Stomach smooth muscle (tissue), 2 donors: ENCODE measurements around the gene DNM2.
"Not testable (repeated sequence)": the region's sequence is repeated elsewhere in the genome, so short reads cannot be mapped to it uniquely, and the experiment has no call there.

ENCODE experiments used
- H3K27ac ChIP-seq: one replicate; pipeline ENCODE4 v1.7.0; 2013; ENCODE audit warnings: mild to moderate bottlenecking, low read length, inconsistent platforms
- H3K27me3 ChIP-seq, 2 donors: one replicate each; pipeline ENCODE4 v1.7.0; 2013; ENCODE audit warnings: low read length in 2 of 2; ENCODE audit not compliant: insufficient read depth in 2 of 2, control insufficient read depth in 1 of 2
- H3K36me3 ChIP-seq, 2 donors: one replicate each; pipeline ENCODE4 v1.7.0; 2013; ENCODE audit warnings: low read length in 2 of 2; ENCODE audit not compliant: control insufficient read depth in 2 of 2, insufficient read depth in 2 of 2
- H3K4me1 ChIP-seq: one replicate; pipeline ENCODE4 v1.7.0; 2013; ENCODE audit warnings: low read length; ENCODE audit not compliant: control insufficient read depth, insufficient read depth
- H3K4me3 ChIP-seq, 2 donors: one replicate each; pipeline ENCODE4 v1.7.0; 2013; ENCODE audit warnings: low read length in 2 of 2
- H3K9ac ChIP-seq, 2 donors: one replicate each; pipeline ENCODE4 v1.7.0; 2013; ENCODE audit warnings: low read length in 2 of 2, mild to moderate bottlenecking in 1 of 2
- H3K9me3 ChIP-seq, 2 donors: one replicate each; pipeline ENCODE4 v1.7.0; 2013; ENCODE audit warnings: low read length in 2 of 2; ENCODE audit not compliant: control insufficient read depth in 2 of 2
- donor health status: healthy.
- donor health status: Pancreatic carcinoma.

DNM2 gene

GRCh38 chr19:10717356-10718204 is at the start of gene DNM2:
TSS of gene DNM2 (plus strand) at chr19:10718079. CDS start at chr19:10718243, 164 bp downstream.
- no peaks in the 10 kb centered on the region for H3K9me3 ChIP-seq
- peaks cover 29% of the 10 kb centered on the region for H3K4me1 ChIP-seq
- no peaks in the 10 kb centered on the region for H3K27me3 ChIP-seq
- peak within 1 kb of the TSS; percentile 86 to 87 for H3K9ac ChIP-seq
- peak within 1 kb of the TSS; percentile 62 for H3K27ac ChIP-seq
- H3K4me3 ChIP-seq: peak within 1 kb of the TSS; percentile 86 to 89
- peaks cover 8% of the 10 kb centered on the region in 2 donors for H3K36me3 ChIP-seq

- no peaks in the 10 kb centered on the region for H3K27me3 ChIP-seq
- H3K9me3 ChIP-seq: no peaks in the 10 kb centered on the region
- peaks cover 12% of the 10 kb centered on the region for H3K4me1 ChIP-seq
- no peak overlapping the region for H3K27ac ChIP-seq
- no peak overlapping the region for H3K9ac ChIP-seq
- peaks cover 21 to 23% of the 10 kb centered on the region in 2 donors for H3K36me3 ChIP-seq
- no peak overlapping the region for H3K4me3 ChIP-seq
Observed at GRCh38 chr19:10669246-10669645, 48.6 kb upstream of the DNM2 start.

- Histone ChIP-seq H3K9me3 (no peaks in the 10 kb centered on the region), H3K4me3 (no peak overlapping the region), H3K27me3 (no peaks in the 10 kb centered on the region), H3K4me1 (peaks cover 12% of the 10 kb centered on the region), H3K36me3 (peaks cover 21 to 23% of the 10 kb centered on the region in 2 donors), H3K27ac (no peak overlapping the region), H3K9ac (no peak overlapping the region)
Observed at GRCh38 chr19:10670182-10670581, 47.7 kb upstream of the DNM2 start.

- Histone ChIP-seq H3K9me3 (no peaks in the 10 kb centered on the region), H3K27ac (no peak overlapping the region), H3K36me3 (peaks cover 21 to 28% of the 10 kb centered on the region in 2 donors), H3K9ac (no peak overlapping the region), H3K4me1 (peaks cover 11% of the 10 kb centered on the region), H3K4me3 (no peak overlapping the region), H3K27me3 (no peaks in the 10 kb centered on the region)
Observed at GRCh38 chr19:10670876-10671804, 46.7 kb upstream of the DNM2 start.

GRCh38 chr19:10671922-10672321 is 46.0 kb upstream of the DNM2 start:
- H3K4me1 ChIP-seq, H3K27ac ChIP-seq, H3K27me3 ChIP-seq, H3K9me3 ChIP-seq, H3K4me3 ChIP-seq, H3K9ac ChIP-seq: not testable (repeated sequence)
- peaks cover 24 to 28% of the 10 kb centered on the region in 2 donors for H3K36me3 ChIP-seq

GRCh38 chr19:10675214-10675613 is 42.7 kb upstream of the DNM2 start:
- H3K36me3 ChIP-seq: peaks cover 53 to 54% of the 10 kb centered on the region in 2 donors
- not testable (repeated sequence) for H3K9me3 ChIP-seq, H3K27me3 ChIP-seq, H3K4me1 ChIP-seq, H3K9ac ChIP-seq, H3K4me3 ChIP-seq, H3K27ac ChIP-seq

GRCh38 chr19:10677751-10678150 is 40.1 kb upstream of the DNM2 start:
- no peaks in the 10 kb centered on the region for H3K9me3 ChIP-seq
- peaks cover 67% of the 10 kb centered on the region in 2 donors for H3K36me3 ChIP-seq
- no peaks in the 10 kb centered on the region for H3K4me1 ChIP-seq
- H3K27ac ChIP-seq: no peak overlapping the region
- no peak overlapping the region for H3K4me3 ChIP-seq
- H3K9ac ChIP-seq: no peak overlapping the region
- H3K27me3 ChIP-seq: no peaks in the 10 kb centered on the region

GRCh38 chr19:10678813-10679212 is 39.1 kb upstream of the DNM2 start:
- no peaks in the 10 kb centered on the region for H3K9me3 ChIP-seq
- no peak overlapping the region for H3K9ac ChIP-seq
- no peaks in the 10 kb centered on the region for H3K4me1 ChIP-seq
- no peak overlapping the region for H3K27ac ChIP-seq
- H3K4me3 ChIP-seq: no peak overlapping the region
- no peaks in the 10 kb centered on the region for H3K27me3 ChIP-seq
- H3K36me3 ChIP-seq: peaks cover 68 to 71% of the 10 kb centered on the region in 2 donors

- H3K27me3 ChIP-seq: no peaks in the 10 kb centered on the region
- no peak overlapping the region for H3K27ac ChIP-seq
- H3K9me3 ChIP-seq: no peaks in the 10 kb centered on the region
- no peak overlapping the region for H3K9ac ChIP-seq
- no peaks in the 10 kb centered on the region for H3K4me1 ChIP-seq
- no peak overlapping the region for H3K4me3 ChIP-seq
- H3K36me3 ChIP-seq: peaks cover 72 to 79% of the 10 kb centered on the region in 2 donors
Observed at GRCh38 chr19:10679743-10680142, 38.1 kb upstream of the DNM2 start.

GRCh38 chr19:10680545-10681135 is 37.2 kb upstream of the DNM2 start:
- Histone ChIP-seq H3K4me3 (no peak overlapping the region), H3K27me3 (no peaks in the 10 kb centered on the region), H3K4me1 (no peaks in the 10 kb centered on the region), H3K9me3 (no peaks in the 10 kb centered on the region), H3K9ac (no peak overlapping the region), H3K36me3 (peaks cover 79 to 82% of the 10 kb centered on the region in 2 donors), H3K27ac (no peak overlapping the region)
